ENCODE measurements around the gene ZNF148.

ZNF148 gene

DNA sequence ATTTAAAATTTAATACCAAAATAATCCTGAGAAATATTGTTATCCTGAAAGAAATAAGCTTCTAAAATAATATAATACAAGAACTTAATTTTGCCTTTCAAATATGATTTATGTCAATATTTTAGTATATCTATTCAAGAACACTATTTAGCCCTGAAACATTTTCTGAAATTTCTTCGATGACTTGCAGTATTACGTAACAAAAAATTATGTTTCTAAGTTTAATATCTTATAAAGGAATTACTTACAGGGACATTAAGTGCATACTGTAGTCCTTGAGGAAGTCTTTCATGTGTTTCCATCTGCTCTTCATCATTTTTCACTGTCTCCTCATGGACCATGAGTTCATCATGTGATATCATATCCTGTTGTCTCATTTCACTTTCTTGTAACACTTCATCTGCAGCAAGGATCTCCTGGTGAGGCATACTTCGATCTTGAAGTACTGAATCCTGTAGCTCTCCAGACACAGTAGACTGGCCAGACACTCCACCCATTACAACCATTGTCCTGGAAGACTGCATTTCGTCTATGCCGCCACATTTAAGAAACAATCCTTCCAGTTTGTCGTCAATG, 62.0 kb downstream of the ZNF148 start:
- no peak overlapping the region for H3K4me3 ChIP-seq (ENCODE audit: low read depth, low read length)
- TF ChIP-seq, protein P1, sequence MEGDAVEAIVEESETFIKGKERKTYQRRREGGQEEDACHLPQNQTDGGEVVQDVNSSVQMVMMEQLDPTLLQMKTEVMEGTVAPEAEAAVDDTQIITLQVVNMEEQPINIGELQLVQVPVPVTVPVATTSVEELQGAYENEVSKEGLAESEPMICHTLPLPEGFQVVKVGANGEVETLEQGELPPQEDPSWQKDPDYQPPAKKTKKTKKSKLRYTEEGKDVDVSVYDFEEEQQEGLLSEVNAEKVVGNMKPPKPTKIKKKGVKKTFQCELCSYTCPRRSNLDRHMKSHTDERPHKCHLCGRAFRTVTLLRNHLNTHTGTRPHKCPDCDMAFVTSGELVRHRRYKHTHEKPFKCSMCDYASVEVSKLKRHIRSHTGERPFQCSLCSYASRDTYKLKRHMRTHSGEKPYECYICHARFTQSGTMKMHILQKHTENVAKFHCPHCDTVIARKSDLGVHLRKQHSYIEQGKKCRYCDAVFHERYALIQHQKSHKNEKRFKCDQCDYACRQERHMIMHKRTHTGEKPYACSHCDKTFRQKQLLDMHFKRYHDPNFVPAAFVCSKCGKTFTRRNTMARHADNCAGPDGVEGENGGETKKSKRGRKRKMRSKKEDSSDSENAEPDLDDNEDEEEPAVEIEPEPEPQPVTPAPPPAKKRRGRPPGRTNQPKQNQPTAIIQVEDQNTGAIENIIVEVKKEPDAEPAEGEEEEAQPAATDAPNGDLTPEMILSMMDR (IDR thresholded peaks at IDR 0.05; ENCODE audit: borderline replicate concordance, insufficient read depth, low read depth, low read length), result no peak

DNA sequence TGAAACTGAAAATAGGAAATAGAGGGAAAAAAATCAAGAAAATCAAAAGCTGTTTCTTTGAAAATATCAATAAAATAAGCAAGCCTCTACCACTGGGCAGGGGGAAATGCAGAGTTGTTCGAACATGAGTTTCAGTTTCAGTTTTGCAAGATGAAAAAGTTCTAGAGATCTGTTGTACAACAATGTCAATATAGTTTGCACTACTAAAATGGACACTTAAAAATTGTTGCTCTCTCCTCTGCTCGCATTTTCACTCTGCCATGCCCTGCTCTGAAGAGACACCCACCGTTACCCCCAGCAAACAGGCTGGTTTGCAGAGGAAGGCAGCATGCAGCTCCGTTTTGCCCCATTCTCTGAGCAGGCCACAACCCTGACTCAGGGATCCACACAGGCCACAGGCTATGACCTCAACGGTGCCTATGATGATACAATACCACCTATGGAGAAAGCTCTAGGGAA, 64.5 kb downstream of the ZNF148 start:
- H3K4me3 ChIP-seq (ENCODE audit: low read depth, low read length), result no peak overlapping the region
- TF ChIP-seq, protein P1 (IDR thresholded peaks at IDR 0.05; ENCODE audit: borderline replicate concordance, insufficient read depth, low read depth, low read length), result no peak

DNA sequence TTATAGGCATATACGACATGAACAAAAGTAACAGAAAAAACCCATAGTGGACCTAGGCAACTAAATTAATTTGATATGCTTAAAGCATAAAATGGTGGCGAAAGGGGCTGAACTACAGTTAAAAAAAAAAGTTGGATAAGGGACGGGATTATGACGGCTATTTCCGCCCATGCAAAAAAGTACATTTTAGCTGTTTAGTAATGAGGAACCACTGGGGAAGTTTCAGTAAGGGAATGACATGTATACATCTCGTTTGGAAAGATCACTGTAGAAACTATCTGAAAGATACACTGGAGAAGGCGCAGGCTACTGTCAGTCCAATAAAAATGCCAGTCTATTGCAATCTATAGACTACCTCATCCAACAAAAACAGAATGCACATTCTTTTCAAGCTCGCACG, 65.6 kb downstream of the ZNF148 start:
- no peak overlapping the region for H3K4me3 ChIP-seq (ENCODE audit: low read depth, low read length)
- TF ChIP-seq, protein P1 (IDR thresholded peaks at IDR 0.05; ENCODE audit: borderline replicate concordance, insufficient read depth, low read depth, low read length), result no peak

DNA sequence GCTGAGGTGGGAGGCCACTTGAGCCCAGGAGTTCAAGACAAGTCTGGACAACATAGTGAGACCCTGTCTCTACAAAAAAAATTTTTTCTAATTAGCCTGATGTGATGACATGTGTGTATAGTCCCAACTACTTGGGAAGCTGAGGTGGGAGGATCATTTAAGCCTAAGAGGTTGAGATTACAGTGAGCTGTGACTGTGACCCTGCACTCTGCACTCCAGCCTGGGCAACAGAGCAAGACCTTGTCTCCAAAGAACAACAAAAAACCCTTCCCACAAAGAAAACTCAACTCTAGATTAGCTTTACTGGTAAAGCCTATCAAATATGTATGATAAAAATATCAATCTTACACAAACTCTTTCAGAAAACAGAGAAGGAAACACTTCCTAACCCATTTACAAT, 68.5 kb downstream of the ZNF148 start:
- TF ChIP-seq, protein P1 (IDR thresholded peaks at IDR 0.05; ENCODE audit: borderline replicate concordance, insufficient read depth, low read depth, low read length), result no peak
- H3K4me3 ChIP-seq (ENCODE audit: low read depth, low read length), result no peak overlapping the region

DNA sequence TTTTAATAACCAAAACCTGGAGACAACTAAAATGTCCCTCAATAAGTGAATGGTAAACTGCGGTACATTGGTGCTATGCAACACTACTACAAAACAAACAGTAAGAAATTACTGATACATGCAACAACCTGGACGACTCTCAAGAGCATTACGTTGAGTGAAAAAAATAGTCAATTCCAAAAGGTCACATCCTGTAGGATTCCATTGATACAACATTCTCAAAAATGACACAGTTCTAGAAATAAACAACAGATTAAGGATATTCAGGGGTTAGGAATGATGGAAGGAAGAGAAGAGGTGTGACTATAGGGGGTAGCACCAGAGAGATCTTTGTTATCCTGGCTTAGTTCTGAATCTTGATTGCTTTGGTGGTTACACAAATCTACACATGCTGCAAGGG, 72.2 kb downstream of the ZNF148 start:
- TF ChIP-seq, protein P1 (IDR thresholded peaks at IDR 0.05; ENCODE audit: borderline replicate concordance, insufficient read depth, low read depth, low read length), result no peak
- H3K4me3 ChIP-seq (ENCODE audit: low read depth, low read length), result no peak overlapping the region

DNA sequence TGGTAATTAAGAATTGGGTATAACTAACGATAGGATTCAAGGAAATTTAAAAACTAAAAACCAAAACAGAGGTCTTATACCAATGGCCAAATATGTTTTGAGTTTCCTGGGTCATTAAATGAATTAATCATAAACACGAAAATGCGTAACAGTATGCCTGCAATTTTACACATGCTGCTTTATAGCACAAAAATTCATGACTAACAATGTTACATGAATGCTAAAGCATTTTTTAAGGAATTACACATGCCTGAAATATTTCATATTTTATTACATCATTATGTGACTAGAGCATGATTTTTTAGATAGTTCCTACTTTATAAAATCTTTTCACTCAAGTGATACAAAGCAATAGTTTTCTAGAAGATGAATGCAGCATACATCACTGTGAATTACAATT, 74.7 kb downstream of the ZNF148 start:
- TF ChIP-seq, protein P1 (IDR thresholded peaks at IDR 0.05; ENCODE audit: borderline replicate concordance, insufficient read depth, low read depth, low read length), result no peak
- H3K4me3 ChIP-seq (ENCODE audit: low read depth, low read length), result no peak overlapping the region

DNA sequence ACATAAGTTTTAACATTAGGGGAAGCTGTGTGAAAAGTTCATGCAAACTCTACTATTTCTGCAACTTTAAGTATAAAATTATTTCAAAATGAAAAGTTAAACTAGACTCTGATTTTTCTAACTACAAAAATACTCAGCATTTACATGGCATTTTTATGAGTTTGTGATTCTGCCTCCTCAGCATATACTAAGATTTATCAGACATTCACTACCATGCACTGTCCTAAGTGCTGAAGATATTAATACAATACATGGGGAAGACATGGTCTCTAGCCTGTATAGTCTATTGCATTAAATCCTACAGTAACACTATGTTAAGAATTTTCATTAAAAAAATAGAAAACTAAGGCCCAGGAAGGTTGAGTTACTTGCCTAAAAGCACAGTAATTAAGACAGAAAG, 80.7 kb downstream of the ZNF148 start:
- TF ChIP-seq, protein P1 (IDR thresholded peaks at IDR 0.05; ENCODE audit: borderline replicate concordance, insufficient read depth, low read depth, low read length), result no peak
- H3K4me3 ChIP-seq (ENCODE audit: low read depth, low read length), result no peak overlapping the region

All from GM12875 (cell line).